ENCODE data around the gene TSHR. TPM values are rescaled to one million over a fixed set of nuclear protein-coding genes. Genes with fewer than 3 reads are reported as not detected.

Gene TSHR
- total and polyA plus RNA-seq, 2 of the 13 experiments (the other 11 are each of a cell fraction or from before 2014, with no cell fraction given), result not detected

DNA sequence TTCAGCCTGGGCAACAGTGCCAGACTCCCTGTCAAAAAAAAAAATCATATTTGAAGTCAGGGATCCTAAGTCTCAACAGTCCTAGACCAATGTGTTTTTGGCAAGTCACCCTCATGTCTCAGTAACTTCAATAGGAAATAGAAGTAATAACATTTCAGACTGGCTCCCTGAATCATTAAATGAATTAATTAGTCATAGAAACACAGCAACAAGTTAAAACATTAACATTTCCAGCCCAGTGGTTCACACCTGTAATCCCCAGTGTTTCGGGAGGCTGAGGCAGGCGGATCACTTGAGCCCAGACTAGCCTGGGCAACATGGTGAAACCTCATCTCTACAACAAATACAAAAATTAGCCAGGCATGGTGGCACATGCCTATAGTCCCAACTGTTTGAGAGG lies 140.1 kb downstream of the TSHR start:
- no peak for ATAC-seq
- H2AFZ ChIP-seq (ENCODE audit: low read length), result no peak overlapping the region
- WGBS (ENCODE audit: low lambda C conversion rate), result 100% methylated on average over 2 of the region's 2 CpGs
- no peaks in the 10 kb centered on the region for H3K79me2 ChIP-seq (ENCODE audit: insufficient read depth, low read length)
- no peaks in the 10 kb centered on the region for H3K27me3 ChIP-seq (ENCODE audit: control insufficient read depth in 1 of 2, insufficient read depth in 2 of 2, low read length in 2 of 2)
- H3K9ac ChIP-seq (ENCODE audit: insufficient read depth, low read depth, low read length), result no peak overlapping the region
- H3K9me3 ChIP-seq (ENCODE audit: low read length), result no peaks in the 10 kb centered on the region
- POLR2A ChIA-PET, result no interaction called here
- peak overlapping the region; percentile 20; the same call in 1 of the 2 replicates for H3K4me2 ChIP-seq (ENCODE audit: low read depth, low read length)
- no peak for DNase-seq (ENCODE audit: low spot score)
- CTCF ChIA-PET (ENCODE audit: low intra/inter-chr PET ratio, low total read pairs), result no interaction called here
- no peak for TF ChIP-seq IRF2 (CRISPR knock-in tag; IDR thresholded peaks at IDR 0.05)
- peak; percentile 49; the same call in 1 of the 2 replicates for TF ChIP-seq GFI1 (CRISPR knock-in tag; IDR thresholded peaks at IDR 0.05; ENCODE audit: borderline replicate concordance)
- no peak for TF ChIP-seq SUZ12 (IDR thresholded peaks at IDR 0.05; ENCODE audit: low read depth, low read length)
- FAIRE-seq, result no peak
- peaks cover 18% of the 10 kb centered on the region for H3K4me1 ChIP-seq (ENCODE audit: insufficient read depth, low read length)
- no peak overlapping the region for H3K4me3 ChIP-seq (replicated peaks in 1 of 3; ENCODE audit: insufficient read depth in 1 of 3, low read depth in 2 of 3, low read length in 3 of 3)
- in situ Hi-C loops (cut with HindIII; ENCODE audit: extremely low pct_ligation_motif_present, low pct_unique_long_range_greater_than_20kb) (no loop called here), intact Hi-C loops (cut with micrococcal nuclease; ENCODE audit: unreplicated experiment) (loop anchor here (5.0 kb wide), 1 partner anchor 67 kb away; no protein-coding TSS in a partner anchor)
- H4K20me1 ChIP-seq (ENCODE audit: insufficient read depth, low read length), result no peaks in the 10 kb centered on the region
- no TSS peak for BruUV-seq (replicated peaks)
- no peak overlapping the region for H3K27ac ChIP-seq (ENCODE audit: extremely low read length, insufficient read depth, low read length)
- H3K36me3 ChIP-seq (replicated peaks in 1 of 2; ENCODE audit: control insufficient read depth in 1 of 2, insufficient read depth in 2 of 2, low read length in 2 of 2), result no peaks in the 10 kb centered on the region

DNA sequence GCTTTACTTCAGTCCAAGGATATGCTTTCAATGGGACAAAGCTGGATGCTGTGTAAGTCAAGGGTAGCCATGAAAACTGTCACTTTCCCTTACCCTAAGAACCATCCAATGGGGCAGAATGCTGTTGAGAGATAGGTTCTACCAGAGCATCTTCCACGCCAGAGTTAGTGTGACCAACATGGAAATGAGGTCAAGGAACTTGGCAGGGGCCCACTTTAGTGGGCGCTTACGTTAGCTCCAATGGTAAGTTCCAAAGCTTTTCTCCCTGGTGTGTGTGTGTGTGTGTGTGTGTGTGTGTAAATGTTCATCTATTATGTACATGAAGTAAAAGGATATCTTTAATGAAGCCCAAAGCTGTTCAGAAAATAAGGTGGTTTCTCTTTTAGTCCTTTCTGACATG lies 141.2 kb downstream of the TSHR start:
- no peak for ATAC-seq
- TF ChIP-seq SIX4 (CRISPR knock-in tag; IDR thresholded peaks at IDR 0.05) (no peak), MAFF (IDR thresholded peaks at IDR 0.05; ENCODE audit: low read depth, low read length) (no peak), CBX2 (IDR thresholded peaks at IDR 0.05; ENCODE audit: low read depth, low read length) (no peak), CBX2 (CRISPR knock-in tag; IDR thresholded peaks at IDR 0.05; ENCODE audit: low read depth) (no peak)
- TF ChIP-seq, protein P1, sequence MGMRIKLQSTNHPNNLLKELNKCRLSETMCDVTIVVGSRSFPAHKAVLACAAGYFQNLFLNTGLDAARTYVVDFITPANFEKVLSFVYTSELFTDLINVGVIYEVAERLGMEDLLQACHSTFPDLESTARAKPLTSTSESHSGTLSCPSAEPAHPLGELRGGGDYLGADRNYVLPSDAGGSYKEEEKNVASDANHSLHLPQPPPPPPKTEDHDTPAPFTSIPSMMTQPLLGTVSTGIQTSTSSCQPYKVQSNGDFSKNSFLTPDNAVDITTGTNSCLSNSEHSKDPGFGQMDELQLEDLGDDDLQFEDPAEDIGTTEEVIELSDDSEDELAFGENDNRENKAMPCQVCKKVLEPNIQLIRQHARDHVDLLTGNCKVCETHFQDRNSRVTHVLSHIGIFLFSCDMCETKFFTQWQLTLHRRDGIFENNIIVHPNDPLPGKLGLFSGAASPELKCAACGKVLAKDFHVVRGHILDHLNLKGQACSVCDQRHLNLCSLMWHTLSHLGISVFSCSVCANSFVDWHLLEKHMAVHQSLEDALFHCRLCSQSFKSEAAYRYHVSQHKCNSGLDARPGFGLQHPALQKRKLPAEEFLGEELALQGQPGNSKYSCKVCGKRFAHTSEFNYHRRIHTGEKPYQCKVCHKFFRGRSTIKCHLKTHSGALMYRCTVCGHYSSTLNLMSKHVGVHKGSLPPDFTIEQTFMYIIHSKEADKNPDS (CRISPR knock-in tag; IDR thresholded peaks at IDR 0.05), result no peak

More for the DNA sequence above, 141.2 kb downstream of the TSHR start:
- H3K4me3 ChIP-seq (replicated peaks in 1 of 3; ENCODE audit: insufficient read depth in 1 of 3, low read depth in 2 of 3, low read length in 3 of 3), result no peak overlapping the region
- ChIA-PET POLR2A (no interaction called here), CTCF (ENCODE audit: low intra/inter-chr PET ratio, low total read pairs) (no interaction called here)
- H2AFZ ChIP-seq (ENCODE audit: low read length), result no peak overlapping the region
- H3K36me3 ChIP-seq (replicated peaks in 1 of 2; ENCODE audit: control insufficient read depth in 1 of 2, insufficient read depth in 2 of 2, low read length in 2 of 2), result no peaks in the 10 kb centered on the region
- DNase-seq (ENCODE audit: low spot score) (no peak), FAIRE-seq (no peak)
- no peaks in the 10 kb centered on the region for H3K9me3 ChIP-seq (ENCODE audit: low read length)
- peaks cover 18% of the 10 kb centered on the region for H3K4me1 ChIP-seq (ENCODE audit: insufficient read depth, low read length)
- no peaks in the 10 kb centered on the region for H3K27me3 ChIP-seq (ENCODE audit: control insufficient read depth in 1 of 2, insufficient read depth in 2 of 2, low read length in 2 of 2)
- H3K4me2 ChIP-seq (ENCODE audit: low read depth, low read length), result no peak overlapping the region
- no peaks in the 10 kb centered on the region for H4K20me1 ChIP-seq (ENCODE audit: insufficient read depth, low read length)
- intact Hi-C loops (cut with micrococcal nuclease; ENCODE audit: unreplicated experiment) (loop anchor here (5.0 kb wide), 1 partner anchor 66 kb away; no protein-coding TSS in a partner anchor), in situ Hi-C loops (cut with HindIII; ENCODE audit: extremely low pct_ligation_motif_present, low pct_unique_long_range_greater_than_20kb) (no loop called here)
- H3K79me2 ChIP-seq (ENCODE audit: insufficient read depth, low read length), result no peaks in the 10 kb centered on the region
- no peak overlapping the region for H3K9ac ChIP-seq (ENCODE audit: insufficient read depth, low read depth, low read length)
- no peak overlapping the region for H3K27ac ChIP-seq (ENCODE audit: extremely low read length, insufficient read depth, low read length)
- BruUV-seq (replicated peaks), result no TSS peak
- WGBS (ENCODE audit: low lambda C conversion rate), result 84% methylated on average over 3 of the region's 3 CpGs

Data from HepG2 (cell line).